Hippocampal formation (tissue), 2 donors: Measurements from ENCODE around the gene LARGE1.

ENCODE experiments used
- DNase-seq, 2 donors: peaks; one replicate each; lab custom pipeline; 2025; lab: John Stamatoyannopoulos, UW

Gene LARGE1

GRCh38 chr22:33561149-33561807 is 359.0 kb downstream of the LARGE1 start:
- DNase-seq, result no peak

- no peak for DNase-seq
Measured at GRCh38 chr22:33557836-33558235, 362.4 kb downstream of the LARGE1 start.

- DNase-seq, result no peak
Measured at GRCh38 chr22:33555814-33556522, 364.3 kb downstream of the LARGE1 start.

- DNase-seq, result no peak
Measured at GRCh38 chr22:33553493-33553892, 366.8 kb downstream of the LARGE1 start.

- DNase-seq, result no peak
Measured at GRCh38 chr22:33544707-33545106, 375.6 kb downstream of the LARGE1 start.

GRCh38 chr22:33542722-33543121 is 377.6 kb downstream of the LARGE1 start:
- DNase-seq, result no peak

- DNase-seq, result no peak
Measured at GRCh38 chr22:33542153-33542552, 378.1 kb downstream of the LARGE1 start.

GRCh38 chr22:33539902-33540751 is 380.1 kb downstream of the LARGE1 start:
- peak; percentile 6 to 44 for DNase-seq

- no peak for DNase-seq
Measured at GRCh38 chr22:33539202-33539901, 380.9 kb downstream of the LARGE1 start.

GRCh38 chr22:33538277-33538885 is 381.9 kb downstream of the LARGE1 start:
- DNase-seq, result no peak

GRCh38 chr22:33537059-33537458 is 383.2 kb downstream of the LARGE1 start:
- DNase-seq, result no peak

- DNase-seq, result no peak
Measured at GRCh38 chr22:33535937-33536875, 384.1 kb downstream of the LARGE1 start.

- no peak for DNase-seq
Measured at GRCh38 chr22:33529424-33530113, 390.7 kb downstream of the LARGE1 start.

- DNase-seq, result no peak
Measured at GRCh38 chr22:33528183-33528582, 392.1 kb downstream of the LARGE1 start.

GRCh38 chr22:33526434-33527107 is 393.7 kb downstream of the LARGE1 start:
- DNase-seq, result no peak

- DNase-seq, result no peak
Measured at GRCh38 chr22:33524511-33525260, 395.6 kb downstream of the LARGE1 start.

- DNase-seq, result no peak
Measured at GRCh38 chr22:33521879-33522665, 398.2 kb downstream of the LARGE1 start.
